HG03097 (cell line): Measurements from ENCODE around the gene SRSF1.
"Not testable (repeated sequence)": the region's sequence is repeated elsewhere in the genome, so short reads cannot be mapped to it uniquely, and the experiment has no call there.

Experiments used
- ATAC-seq: cut with Tn5 transposase; IDR thresholded peaks from one replicate; pipeline ENCODE4 v1.9.1; 2021; ENCODE audit not compliant: unreplicated experiment, low FRiP score

SRSF1 gene

GRCh38 chr17:57970710-57971109 lies 36.3 kb downstream of the SRSF1 start:
- ATAC-seq = no peak

GRCh38 chr17:57968456-57968855 lies 38.6 kb downstream of the SRSF1 start:
- no peak for ATAC-seq

GRCh38 chr17:57966875-57967274 lies 40.2 kb downstream of the SRSF1 start:
- no peak for ATAC-seq

- ATAC-seq = no peak
These were observed 40.8 kb downstream of the SRSF1 start for GRCh38 chr17:57966246-57966645.

- no peak for ATAC-seq
These were observed 41.4 kb downstream of the SRSF1 start for GRCh38 chr17:57965521-57966160.

- ATAC-seq = no peak
These were observed 43.9 kb downstream of the SRSF1 start for GRCh38 chr17:57963149-57963511.

GRCh38 chr17:57962279-57963148 lies 44.5 kb downstream of the SRSF1 start:
- no peak for ATAC-seq

- ATAC-seq = no peak
These were observed 47.1 kb downstream of the SRSF1 start for GRCh38 chr17:57959929-57960328.

- not testable (repeated sequence) for ATAC-seq
These were observed 48.7 kb downstream of the SRSF1 start for GRCh38 chr17:57958391-57958790.

- ATAC-seq = no peak
These were observed 49.2 kb downstream of the SRSF1 start for GRCh38 chr17:57957886-57958285.

- no peak for ATAC-seq
These were observed 49.8 kb downstream of the SRSF1 start for GRCh38 chr17:57957120-57957850.

GRCh38 chr17:57956291-57957119 lies 50.5 kb downstream of the SRSF1 start:
- ATAC-seq = no peak

GRCh38 chr17:57955183-57955931 lies 51.7 kb downstream of the SRSF1 start, which contains the start of gene CUEDC1:
CUEDC1 (minus strand) TSS chr17:57955412; CDS start chr17:57885564, 69,848 bp downstream.
- ATAC-seq = no peak

- no peak for ATAC-seq
These were observed 52.5 kb downstream of the SRSF1 start for GRCh38 chr17:57954397-57955182.

- no peak for ATAC-seq
These were observed 53.2 kb downstream of the SRSF1 start for GRCh38 chr17:57953705-57954396.
